Brain microvascular endothelial cell (primary cell): ENCODE measurements around the gene SV2A.

Experiments used
- DNase-seq: peaks from one replicate; pipeline ENCODE4 v3.0.0-alpha.2; 2020
- H3K27ac ChIP-seq: fragments of 250-450 bp; sonication (Bioruptor Pico); 2 replicates; pipeline ENCODE4 v1.5.1; 2020; ENCODE audit warnings: mild to moderate bottlenecking, moderate library complexity
- H3K27me3 ChIP-seq: fragments of 250-450 bp; sonication (Bioruptor Pico); replicated peaks from 2 replicates; pipeline ENCODE4 v1.5.1; 2020; ENCODE audit warnings: mild to moderate bottlenecking
- H3K36me3 ChIP-seq: fragments of 250-450 bp; sonication (Bioruptor Pico); replicated peaks from 2 replicates; pipeline ENCODE4 v1.5.1; 2020; ENCODE audit warnings: mild to moderate bottlenecking
- H3K4me3 ChIP-seq: 2 replicates; pipeline ENCODE4 v1.5.1; 2011; ENCODE audit warnings: low read depth, mild to moderate bottlenecking, control low read depth, low read length, moderate library complexity
- CTCF ChIP-seq: IDR thresholded peaks from 2 replicates; pipeline ENCODE4 v1.5.1; 2011; ENCODE audit warnings: low read depth, mild to moderate bottlenecking, moderate library complexity, low read length, control low read depth, inconsistent platforms; ENCODE audit errors: missing control alignments
- in situ Hi-C: cut with HindIII; loops from 2 replicates; pipeline ENCODE4 v1.10.0; 2017; ENCODE audit warnings: low sequenced_read_pairs, low pct_ligation_motif_present

The SV2A gene

GRCh38 chr1:149933208-149933607 lies 15.6 kb upstream of the SV2A start:
- H3K4me3 ChIP-seq, result no peak overlapping the region
- no peak for DNase-seq

GRCh38 chr1:149932474-149932873 lies 14.8 kb upstream of the SV2A start:
- in situ Hi-C loops, result no loop called here
- Histone ChIP-seq H3K27ac (no peak overlapping the region), H3K36me3 (peaks cover 4% of the 10 kb centered on the region), H3K4me3 (no peak overlapping the region), H3K27me3 (no peaks in the 10 kb centered on the region)
- no peak for DNase-seq
- no peak for TF ChIP-seq CTCF

More at GRCh38 chr1:149933208-149933607, 15.6 kb upstream of the SV2A start:
- Histone ChIP-seq H3K27me3 (no peaks in the 10 kb centered on the region), H3K36me3 (peaks cover 4% of the 10 kb centered on the region), H3K27ac (no peak overlapping the region)
- in situ Hi-C loops, result no loop called here
- TF ChIP-seq CTCF, result no peak

GRCh38 chr1:149931212-149931790 lies 13.7 kb upstream of the SV2A start:
- H3K36me3 ChIP-seq, result peaks cover 8% of the 10 kb centered on the region
- no peaks in the 10 kb centered on the region for H3K27me3 ChIP-seq
- no peak for TF ChIP-seq CTCF
- in situ Hi-C loops, result no loop called here
- H3K27ac ChIP-seq, result peak overlapping the region; percentile 29
- no peak overlapping the region for H3K4me3 ChIP-seq
- DNase-seq, result no peak

GRCh38 chr1:149929856-149930255 lies 12.2 kb upstream of the SV2A start:
- H3K4me3 ChIP-seq, result no peak overlapping the region
- peaks cover 22% of the 10 kb centered on the region for H3K36me3 ChIP-seq
- TF ChIP-seq CTCF, result no peak
- DNase-seq, result no peak
- H3K27me3 ChIP-seq, result no peaks in the 10 kb centered on the region
- in situ Hi-C loops, result no loop called here
- no peak overlapping the region for H3K27ac ChIP-seq

- TF ChIP-seq CTCF, result no peak
- peak overlapping the region; percentile 77 for H3K27ac ChIP-seq
- peak overlapping the region; percentile 79 for H3K4me3 ChIP-seq
- no peak for DNase-seq
- H3K27me3 ChIP-seq, result no peaks in the 10 kb centered on the region
- in situ Hi-C loops, result no loop called here
- H3K36me3 ChIP-seq, result peaks cover 36% of the 10 kb centered on the region
Measured at GRCh38 chr1:149928401-149928724, 10.7 kb upstream of the SV2A start.

- peaks cover 40% of the 10 kb centered on the region for H3K36me3 ChIP-seq
- TF ChIP-seq CTCF, result no peak
- H3K27ac ChIP-seq, result peak within 1 kb of the TSS; percentile 77
- DNase-seq, result peak; percentile 91
- H3K4me3 ChIP-seq, result peak within 1 kb of the TSS; percentile 79
- H3K27me3 ChIP-seq, result no peaks in the 10 kb centered on the region
- in situ Hi-C loops, result no loop called here
Measured at GRCh38 chr1:149927563-149928400, 10.1 kb upstream of the SV2A start, which contains the start of gene SF3B4. TSS of gene SF3B4 (minus strand) at chr1:149927803. CDS start at chr1:149927759, 44 bp downstream.
